GM21447 (cell line): ENCODE data around the gene C20orf202.

Experiments used
- ATAC-seq: cut with Tn5 transposase; IDR thresholded peaks from one replicate; pipeline ENCODE4 v1.9.1; 2021; ENCODE audit not compliant: unreplicated experiment

C20orf202 gene

DNA sequence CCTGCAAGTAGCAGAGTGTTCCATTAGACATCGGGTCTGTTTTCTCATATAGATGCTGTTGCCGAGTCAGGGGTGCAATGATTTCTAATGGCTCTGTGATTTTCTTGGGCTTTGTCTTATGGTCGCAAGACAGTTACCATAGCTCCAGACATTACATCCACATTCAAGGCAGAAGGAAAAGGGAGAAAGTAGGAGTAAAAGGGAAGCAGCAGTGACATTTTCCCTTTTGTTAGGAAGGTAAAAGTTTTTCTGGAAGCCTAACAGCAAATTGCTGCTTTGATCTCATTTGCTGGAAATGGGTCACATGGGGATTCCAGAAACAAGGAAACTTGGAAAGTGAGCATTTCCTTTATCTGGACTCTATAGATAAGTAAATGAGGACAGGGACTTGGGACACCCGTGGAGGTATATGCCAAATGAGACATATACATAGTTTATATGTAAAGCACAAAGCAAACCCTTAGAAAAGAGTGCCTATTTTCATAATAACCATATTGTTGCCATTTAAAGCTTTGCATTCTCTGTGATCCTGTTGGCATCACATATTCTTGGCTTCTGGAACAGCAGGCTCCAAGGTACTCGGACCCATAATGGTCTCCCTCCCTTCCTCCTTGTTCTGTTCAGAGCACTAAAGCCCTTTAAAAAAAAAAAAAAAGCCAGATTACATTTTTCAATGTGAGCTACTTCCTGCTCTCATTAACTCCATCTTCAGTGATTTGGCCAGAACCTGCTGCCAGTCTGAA lies at the start of gene C20orf202:
Gene C20orf202 (plus strand): TSS at position 693 of the 743 bp plus-strand sequence. CDS start 132 bp downstream, outside the sequence.
- ATAC-seq, result no peak

DNA sequence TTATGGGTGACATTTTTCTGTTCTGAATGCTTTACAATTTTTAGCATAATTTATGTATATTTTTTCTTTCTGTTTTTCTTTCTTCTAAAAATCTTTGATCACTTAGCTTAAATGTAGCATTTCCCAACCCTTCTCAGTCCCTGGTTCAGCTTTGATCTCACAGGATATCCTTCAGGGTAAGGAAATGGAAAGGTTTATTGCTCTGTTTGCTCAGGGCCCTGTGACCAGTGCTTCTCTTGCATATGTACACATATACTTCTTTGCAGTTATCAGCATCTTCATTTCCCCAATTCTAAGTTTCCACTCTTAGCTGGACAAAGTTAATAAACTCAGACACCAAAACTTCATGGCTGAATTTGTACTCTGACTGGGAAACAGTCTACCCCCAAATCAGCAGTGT lies 49.0 kb upstream of the C20orf202 start:
- ATAC-seq, result no peak

DNA sequence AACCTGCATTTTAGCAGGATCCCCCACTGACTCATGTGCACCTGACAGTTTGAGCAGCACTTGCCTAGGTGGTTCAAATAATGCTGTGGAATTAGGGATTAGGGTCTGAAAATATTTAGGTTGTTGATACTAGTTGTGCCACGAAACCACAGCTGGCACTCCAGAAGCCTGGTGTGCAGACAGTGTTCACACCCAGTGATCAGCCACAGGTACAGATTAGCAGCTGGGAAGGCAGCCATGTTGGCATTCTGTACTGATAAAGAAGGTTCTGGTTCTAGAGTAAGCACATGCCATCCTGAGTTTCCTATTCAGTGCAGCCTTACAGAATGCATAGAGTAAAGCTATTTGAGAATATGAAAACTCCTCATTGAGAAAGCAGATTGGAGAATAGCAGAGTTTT lies 48.6 kb upstream of the C20orf202 start:
- ATAC-seq, result no peak

DNA sequence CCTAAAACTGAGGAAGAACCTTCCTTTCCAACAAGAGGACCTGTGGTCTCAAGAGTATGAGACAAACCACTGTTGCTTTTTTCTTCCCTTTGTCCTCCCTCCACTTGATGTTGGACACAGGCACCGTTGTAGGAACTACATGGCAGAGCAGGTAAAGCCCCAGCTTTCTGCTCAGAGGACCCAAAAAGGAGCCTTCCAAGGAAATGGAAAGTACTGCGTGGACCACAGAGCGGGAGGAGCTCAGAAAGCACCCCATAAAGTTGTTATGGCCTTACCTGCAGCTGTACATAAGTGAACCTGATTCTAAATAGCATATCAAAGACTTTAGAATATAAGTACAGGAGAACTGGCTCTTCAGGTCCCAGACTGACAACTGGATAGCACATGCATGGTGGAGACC lies 47.9 kb upstream of the C20orf202 start:
- ATAC-seq, result no peak

DNA sequence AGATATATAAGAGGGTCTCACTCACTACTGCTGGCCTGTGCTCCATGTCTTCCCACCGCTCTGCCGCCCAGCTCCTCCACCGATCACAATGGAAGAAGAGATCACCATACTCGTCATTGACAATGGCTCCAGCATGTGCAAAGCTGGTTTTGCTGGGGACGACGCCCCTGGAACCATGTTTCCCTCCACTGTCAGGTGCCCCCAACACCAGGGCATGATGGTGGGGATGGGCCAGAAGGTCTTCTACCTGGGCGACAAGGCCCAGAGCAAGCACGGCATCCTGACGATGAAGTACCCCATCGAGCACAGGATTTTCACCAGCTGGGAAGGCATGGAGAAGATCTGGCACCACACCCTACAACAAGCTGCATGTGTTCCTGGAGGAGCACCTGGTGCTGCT lies 42.8 kb upstream of the C20orf202 start:
- no peak for ATAC-seq

DNA sequence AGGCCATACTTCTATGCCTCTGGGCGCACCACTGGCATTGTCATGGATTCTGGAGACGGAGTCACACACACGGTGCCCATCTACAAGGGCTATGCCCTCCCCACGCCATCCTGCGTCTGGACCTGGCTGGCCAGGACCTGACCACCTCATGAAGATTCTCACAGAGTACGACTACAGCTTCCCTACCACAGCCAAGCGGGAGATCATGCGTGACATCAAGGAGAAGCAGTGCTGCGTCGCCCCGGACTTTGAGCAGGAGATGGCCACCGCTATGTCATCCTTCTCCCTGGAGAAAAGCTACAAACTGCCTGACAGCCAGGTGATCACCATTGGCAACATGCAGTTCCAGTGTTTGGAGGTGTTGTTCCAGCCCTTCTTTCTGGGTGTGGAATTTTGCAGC lies 42.3 kb upstream of the C20orf202 start:
- no peak for ATAC-seq

DNA sequence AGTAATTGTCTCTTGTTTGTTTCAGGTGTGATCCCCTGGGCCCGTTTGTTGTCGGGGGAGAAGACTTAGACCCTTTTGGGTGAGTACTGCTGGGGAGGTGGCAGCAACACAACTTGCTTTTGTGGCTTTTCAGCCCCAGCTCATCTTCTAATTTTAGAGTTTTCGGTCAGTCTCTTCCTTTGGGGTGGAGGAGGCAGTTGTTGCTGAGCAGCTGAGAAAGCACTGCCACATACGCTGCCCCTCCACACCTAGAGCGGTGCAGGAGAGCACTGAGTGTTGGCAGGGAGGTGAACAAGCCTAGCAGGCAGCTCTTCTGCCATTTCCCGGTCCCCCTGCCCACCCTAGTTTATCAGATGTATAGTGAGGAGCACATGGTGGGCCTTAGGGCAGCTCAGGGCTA lies 40.1 kb upstream of the C20orf202 start:
- ATAC-seq, result no peak

DNA sequence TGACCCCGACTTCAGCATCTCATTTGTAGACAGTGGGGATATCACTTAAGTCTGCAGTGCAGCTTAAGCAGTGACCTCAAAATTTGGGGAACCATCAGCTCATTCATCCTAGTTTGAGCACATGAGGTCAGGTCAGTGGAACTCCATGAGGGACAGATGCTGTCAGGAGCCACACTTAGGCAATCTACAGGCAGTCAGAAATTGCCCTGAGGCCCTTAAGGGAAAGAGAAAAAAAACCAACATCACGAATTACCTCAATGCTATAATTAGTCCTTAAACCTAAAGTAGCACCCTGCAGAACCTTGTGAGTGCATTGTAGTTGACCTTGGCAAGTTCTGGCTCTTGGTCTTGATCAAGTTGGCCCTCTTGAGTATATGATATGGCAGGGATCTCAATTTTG lies 39.6 kb upstream of the C20orf202 start:
- ATAC-seq, result no peak

DNA sequence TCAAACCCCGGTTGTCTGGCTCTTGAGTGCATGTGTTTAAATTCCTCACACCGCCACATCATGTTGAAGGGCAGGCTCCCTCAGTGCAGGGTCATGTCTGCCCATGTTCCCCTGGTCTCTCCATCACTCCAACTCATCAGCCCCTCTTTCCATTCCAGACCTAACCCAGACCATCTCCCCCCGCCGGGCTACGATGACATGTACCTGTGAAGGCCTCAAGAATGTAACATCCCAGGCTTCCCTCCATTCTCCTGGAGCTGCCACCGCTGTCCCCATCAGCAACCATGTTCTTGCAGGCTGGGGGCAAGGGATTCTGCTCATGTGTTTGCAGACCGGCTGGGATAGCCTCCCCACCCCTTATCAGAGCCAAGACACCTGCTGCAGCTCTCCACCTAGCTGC lies 38.4 kb upstream of the C20orf202 start:
- no peak for ATAC-seq

DNA sequence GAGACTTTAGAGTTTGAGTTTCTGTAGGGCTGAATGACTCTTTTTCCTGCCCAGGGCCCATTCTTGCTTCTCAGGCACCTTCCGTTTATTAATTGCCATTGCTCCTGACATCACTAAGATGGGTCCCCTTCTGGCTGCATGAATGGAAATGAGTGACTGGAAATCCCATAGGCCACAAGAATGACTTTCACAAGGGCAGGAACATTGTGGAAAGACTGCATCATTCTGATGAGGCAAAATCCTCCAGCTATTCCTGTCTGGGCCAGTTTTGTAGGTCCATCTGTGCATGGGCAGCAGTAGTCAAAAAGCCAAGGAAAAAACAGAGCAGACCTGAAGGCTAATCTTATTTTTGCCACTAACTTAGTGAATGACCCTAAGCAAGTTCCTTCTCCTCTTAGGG lies 37.7 kb upstream of the C20orf202 start:
- ATAC-seq, result no peak

DNA sequence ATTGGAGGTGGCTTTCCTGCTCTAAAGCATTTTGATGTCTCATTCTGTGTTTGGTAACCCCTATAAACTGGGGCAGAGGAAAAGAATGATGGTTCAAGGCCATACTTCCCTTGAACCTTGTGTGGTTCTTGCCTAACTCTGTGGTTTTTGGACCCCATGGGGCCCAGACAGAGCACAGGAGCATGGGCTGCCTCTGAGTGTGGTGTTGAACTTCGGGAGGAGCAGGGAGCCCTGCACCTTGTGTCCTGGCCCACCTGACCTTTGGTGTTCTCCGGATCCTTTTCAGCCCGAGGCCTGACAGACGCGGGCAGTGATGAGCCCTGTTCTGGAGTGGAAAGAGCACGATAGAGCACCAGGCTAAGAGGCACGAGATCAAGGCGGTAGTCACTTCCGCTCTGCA lies 37.3 kb upstream of the C20orf202 start:
- ATAC-seq, result no peak

DNA sequence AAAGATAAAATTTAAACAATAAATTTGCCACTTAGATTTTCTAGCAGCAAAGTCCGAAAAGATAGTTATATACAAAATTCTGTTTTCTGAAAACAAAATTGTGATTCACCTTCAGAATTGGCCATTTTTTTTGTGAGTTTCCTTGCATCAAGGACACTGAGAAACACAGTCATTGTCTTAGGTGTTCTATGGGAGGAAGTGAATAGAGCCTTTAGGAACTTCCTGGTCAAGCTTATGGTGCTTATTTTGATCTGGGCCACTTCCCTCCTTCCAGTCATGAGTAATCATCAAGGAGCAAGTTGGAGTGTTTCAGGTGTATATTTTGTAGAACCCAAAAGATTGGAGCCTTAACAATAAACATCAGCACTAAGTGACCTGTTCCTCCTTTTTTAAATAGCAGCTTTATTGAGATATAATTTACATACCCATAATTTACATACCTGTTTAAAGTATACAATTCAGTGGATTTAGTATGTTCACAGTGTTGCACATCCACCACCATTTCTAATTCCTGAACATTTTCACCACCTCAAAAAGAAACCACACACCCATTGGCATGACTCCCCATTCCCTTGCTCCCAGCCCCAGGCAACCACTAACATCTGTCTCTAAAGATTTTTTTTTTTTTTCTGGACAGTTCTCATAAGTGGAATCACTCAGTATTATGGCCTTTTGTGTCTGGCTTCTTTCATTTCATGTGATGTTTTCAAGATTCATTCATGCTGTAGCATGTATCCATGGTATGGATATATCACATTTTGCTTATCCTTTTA lies 36.1 kb upstream of the C20orf202 start:
- ATAC-seq, result no peak

DNA sequence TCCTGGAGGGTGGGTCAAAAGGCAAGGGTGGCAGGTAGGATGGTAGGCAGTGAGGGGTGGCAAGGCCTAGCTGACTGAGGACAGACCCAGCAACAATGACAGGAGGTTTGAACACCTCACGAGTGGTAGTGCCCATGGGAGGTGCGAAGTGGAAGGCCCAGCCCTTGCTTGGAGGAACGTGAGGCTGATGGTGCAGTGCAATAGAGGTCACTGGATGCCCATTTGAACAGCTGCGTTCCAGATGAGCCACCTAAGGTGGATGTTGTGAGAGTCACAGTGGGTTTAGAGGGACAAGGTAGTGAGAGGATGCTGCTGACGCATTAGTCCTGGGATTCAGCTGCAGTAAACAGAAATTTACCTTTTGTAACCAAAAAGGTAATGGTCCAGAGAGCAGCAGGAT lies 34.0 kb upstream of the C20orf202 start:
- ATAC-seq, result no peak

DNA sequence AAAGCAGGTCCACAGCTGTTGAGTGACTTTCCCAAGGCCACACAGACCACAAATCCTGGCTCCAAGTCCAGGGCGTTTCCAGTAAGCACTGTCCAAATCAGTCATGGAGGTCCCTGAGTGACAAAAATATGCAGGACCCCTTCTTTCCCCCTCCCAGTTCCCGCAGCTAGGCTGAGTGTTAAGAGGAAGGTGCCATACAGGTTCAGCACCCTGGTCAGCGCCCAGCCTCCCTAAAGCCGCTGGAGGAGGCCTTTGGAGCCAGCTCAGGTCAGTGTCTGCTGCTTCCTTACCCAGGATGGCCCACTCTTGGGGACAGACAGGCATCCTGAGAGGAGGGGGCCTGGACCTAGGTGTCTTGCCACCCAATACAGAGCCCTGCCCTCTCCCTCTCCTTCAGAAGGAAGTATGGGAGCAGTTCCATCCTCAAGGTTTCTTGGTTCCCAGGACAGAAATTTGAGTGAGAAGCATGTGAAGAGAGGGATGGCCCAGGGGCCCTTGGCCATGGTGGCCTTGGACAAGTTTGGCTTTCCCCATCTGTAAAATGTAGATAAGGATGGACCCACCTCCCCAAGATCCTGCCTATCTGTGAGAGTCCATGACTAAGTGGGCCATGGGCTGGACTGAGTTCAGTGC lies 31.7 kb upstream of the C20orf202 start:
- ATAC-seq, result no peak

DNA sequence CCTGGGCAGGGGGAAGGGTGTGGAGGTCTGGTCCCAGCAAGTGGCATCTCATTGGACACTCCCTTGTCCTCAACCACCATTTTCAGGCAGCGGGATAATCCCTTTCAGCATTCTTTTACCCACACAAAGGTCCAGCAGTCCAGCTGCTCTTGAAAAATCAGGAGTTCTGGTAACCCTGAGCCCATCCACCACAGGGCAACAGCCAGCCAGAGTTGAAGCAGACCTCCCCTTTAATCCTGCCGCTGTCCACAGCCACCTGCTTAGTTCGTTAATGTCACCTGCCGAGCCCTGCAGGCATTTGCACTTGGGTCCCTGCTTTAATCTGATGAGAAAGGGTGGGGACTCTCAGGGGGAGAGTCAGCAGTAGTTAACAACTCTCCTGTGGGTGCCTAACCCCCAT lies 29.6 kb upstream of the C20orf202 start:
- ATAC-seq, result no peak

DNA sequence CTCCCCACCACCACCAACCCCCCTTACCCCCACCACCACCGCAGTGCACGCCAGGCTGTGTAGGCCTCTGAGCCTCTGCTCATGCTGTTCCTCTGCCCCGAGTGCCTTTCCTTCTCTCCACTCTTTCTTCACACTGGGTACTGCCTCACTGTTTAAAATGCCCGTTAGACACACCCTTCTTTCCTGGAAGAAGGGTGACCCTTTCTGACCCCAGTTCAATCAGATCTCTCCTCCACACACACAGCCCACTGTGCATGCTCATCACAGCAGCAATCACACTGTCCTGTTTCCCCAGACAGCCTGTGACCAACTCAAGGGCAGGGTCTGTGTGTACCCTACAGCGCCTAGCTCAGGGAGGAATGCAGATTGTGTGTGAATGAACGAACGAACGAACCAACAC lies 28.5 kb upstream of the C20orf202 start:
- ATAC-seq, result no peak

DNA sequence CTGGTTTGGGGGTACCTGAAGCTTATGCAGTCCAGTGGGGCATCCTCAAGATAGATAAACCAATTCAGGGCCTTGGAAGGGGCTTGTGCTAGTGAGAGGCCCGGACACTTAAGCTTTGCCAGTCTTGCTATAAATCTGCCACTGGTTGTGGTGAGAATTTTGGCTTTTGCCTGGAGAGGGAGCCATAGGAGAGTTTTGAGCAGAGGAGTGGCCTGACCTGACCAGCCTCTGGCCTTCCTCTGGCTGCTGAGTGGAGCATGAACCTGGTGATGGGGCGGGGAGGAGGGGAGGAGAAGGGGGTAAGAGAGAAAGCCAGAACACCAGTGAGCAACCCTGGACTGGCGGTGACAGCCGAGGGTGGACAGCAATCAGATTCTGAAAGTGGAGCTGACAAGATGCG lies 25.6 kb upstream of the C20orf202 start:
- ATAC-seq, result no peak

DNA sequence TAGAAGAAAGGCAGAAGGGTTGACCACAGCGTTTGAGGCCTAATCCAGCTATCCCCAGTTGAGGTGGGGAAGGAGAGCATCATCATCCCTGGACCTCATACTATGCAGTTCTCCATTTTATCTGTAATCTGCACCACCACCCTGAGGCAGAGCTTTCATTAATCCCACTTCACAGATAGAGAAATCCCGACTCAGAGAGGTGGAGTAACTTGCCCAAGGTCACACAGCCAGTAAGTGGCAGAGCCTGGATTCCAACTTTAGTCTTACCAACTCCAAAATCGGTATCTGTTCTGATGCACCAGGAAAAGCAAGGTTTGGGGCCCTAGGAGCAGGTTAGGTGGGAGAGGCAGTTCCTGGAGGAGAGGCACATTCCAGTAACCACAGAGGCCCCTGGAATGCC lies 25.2 kb upstream of the C20orf202 start:
- no peak for ATAC-seq

DNA sequence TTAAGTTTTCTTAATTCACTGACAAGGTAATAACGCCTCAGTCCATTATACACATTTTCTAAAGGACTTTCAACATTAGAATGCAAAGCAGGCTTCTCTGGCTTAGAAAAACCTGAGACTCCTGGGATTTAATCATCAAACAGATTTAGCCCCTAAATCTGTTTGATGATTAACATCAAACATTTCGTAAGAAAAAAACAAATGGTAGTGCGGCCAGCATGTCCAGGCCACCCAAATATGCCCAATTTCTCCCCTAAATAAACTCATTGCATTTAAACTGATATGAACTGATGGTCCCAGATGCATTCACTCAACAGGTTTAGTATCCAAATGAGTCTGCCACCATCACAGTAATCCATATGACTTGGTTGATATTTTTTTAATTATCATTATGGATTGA lies 24.6 kb upstream of the C20orf202 start:
- no peak for ATAC-seq

DNA sequence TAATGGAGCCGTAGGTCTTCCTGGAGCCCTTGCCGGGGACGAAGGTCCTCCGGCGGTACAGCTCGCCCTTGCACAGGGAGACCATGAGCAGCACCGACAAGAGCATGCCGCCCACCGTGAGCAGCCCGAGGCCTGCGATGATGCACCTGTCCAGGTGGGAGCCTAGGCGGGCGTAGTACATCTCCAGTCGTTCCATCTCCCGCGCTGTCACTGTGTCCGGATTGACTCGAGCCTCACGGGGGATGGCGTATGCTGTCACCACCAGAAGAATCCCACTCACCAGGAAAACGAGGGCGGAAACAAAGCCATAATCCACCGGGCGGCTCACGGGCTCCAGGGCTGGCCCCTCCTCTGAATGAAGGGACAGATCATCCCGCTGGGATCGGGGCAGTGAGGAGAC lies 22.3 kb upstream of the C20orf202 start:
- ATAC-seq, result no peak

DNA sequence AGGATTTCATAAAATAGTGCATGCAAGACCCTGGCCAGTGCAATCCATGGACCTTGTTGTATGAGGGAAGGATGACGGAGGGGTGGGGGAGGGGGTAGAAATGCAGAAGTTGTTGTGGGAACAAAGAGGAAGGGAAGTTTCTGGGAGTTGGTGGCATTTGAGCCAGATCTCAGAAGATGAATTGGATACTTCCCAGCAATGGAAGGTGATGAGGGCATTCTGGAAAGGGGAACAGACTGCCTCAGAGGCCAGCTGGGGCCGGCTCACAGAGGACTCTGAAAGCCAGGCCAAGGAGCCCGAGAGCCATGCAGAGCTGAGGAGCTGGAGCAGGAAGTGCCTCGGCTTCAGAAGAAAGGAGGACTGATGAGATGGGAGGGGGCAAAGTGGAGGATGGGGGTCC lies 21.1 kb upstream of the C20orf202 start:
- no peak for ATAC-seq

DNA sequence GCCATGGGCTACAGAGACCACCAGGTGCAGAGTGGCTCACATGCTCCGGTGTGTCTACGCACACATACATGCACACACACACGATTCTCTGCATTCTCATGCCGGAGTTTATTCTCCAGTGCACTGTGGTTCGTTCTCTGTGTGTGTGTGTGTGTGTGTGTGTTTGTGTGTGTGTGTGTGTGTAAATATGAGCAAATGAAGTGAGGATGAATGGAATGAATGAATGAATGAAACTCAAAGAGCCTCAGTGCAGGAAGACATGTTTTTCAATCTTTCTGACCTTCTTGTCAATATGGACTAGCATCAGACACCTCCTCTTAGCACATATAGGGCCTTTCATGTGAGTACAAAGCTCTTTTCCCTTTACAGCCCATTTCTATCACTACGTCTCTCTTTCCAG lies 20.1 kb upstream of the C20orf202 start:
- no peak for ATAC-seq
